NCI-H226 (cell line): ENCODE data around the gene NCMAP.

Experiments
- DNase-seq: peaks from one replicate; pipeline ENCODE4 v3.0.0-alpha.2; 2015

Gene NCMAP

GRCh38 chr1:24575905-24576587 lies 20.2 kb downstream of the NCMAP start:
- DNase-seq, result no peak

GRCh38 chr1:24578846-24579245 lies 23.0 kb downstream of the NCMAP start:
- no peak for DNase-seq

DNA sequence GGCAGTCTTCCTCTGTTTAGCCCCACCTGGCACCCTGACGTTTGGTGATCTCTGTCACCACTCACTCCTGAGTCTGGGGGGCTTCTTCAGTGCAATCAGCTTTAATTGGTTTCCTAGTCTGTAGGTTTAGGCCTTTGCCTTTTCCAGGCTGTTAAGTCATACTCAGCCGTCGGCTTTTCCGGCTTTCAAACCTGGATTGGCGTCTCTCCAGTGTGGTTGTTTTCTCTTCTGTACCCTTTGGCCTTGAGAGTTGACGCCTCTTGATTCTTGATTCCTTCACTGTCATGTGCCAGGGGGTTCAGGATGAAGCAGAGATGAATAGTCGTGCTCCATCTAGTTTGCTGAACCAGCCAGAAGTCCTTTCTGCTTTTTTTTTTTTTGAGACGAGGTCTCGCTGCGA lies 24.9 kb downstream of the NCMAP start:
- no peak for DNase-seq

- no peak for DNase-seq
These were observed 28.3 kb downstream of the NCMAP start for GRCh38 chr1:24584171-24584647.

- DNase-seq, result no peak
These were observed 30.2 kb downstream of the NCMAP start for GRCh38 chr1:24586119-24586518.

GRCh38 chr1:24586970-24587820 lies 31.3 kb downstream of the NCMAP start:
- DNase-seq, result peak; percentile 35

- DNase-seq, result no peak
These were observed 32.7 kb downstream of the NCMAP start for GRCh38 chr1:24588573-24588972.

DNA sequence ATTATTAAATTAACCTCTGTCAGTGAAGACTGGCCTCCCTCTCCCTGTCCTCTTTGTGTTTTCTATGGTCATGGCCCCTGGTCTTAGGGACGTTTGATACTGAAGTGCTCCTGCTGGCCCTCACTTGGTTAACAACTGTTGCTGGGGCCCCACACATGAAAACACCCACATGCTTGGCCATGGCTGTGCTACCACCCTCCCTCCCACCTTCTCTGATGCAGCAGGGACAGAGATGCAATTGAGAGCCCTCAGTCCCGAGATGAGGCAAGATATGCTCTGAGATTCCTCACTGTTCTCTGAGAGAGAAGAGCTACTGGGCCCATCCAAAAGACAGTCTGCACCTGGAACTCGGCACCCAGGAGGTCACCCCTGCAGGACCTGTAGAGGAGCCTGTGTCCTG lies 33.3 kb downstream of the NCMAP start:
- DNase-seq, result no peak

GRCh38 chr1:24591781-24592180 lies 35.9 kb downstream of the NCMAP start:
- DNase-seq, result no peak

DNA sequence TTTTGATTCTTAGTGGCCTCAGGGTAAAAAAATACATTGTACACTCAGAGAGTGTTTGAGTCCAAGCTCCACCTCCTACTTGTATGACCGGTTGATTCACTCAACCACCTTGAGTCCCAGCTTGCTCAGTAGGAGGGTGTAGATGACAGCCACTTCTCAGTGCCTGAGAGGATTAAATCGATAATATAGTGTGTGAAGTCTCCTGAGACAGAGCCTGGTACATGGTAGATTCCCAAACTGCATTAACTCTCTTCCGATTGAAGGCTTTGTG lies 38.4 kb downstream of the NCMAP start:
- DNase-seq, result no peak

- no peak for DNase-seq
These were observed 40.6 kb downstream of the NCMAP start for GRCh38 chr1:24596401-24596880.

- DNase-seq, result no peak
These were observed 43.4 kb downstream of the NCMAP start for GRCh38 chr1:24599265-24599664.

DNA sequence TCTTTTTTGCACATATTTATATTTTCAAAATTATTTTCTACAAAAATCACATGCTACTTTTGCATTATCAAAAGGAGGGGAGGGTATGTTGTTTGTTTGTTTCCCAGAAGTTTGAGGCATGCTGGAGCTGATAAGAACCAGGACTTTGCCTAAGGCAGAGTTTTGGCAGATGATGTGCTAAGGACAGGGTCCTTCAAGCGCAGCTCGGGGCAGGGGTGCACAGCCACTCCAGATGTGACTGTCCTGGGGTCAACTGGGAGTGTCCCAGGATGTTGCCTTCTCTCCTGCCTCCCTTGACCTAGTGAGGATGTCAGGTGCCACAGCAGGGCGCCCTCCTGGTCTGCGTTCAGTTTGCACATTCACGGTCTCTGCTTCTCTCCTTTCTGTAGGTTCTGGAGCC lies 44.7 kb downstream of the NCMAP start:
- no peak for DNase-seq

DNA sequence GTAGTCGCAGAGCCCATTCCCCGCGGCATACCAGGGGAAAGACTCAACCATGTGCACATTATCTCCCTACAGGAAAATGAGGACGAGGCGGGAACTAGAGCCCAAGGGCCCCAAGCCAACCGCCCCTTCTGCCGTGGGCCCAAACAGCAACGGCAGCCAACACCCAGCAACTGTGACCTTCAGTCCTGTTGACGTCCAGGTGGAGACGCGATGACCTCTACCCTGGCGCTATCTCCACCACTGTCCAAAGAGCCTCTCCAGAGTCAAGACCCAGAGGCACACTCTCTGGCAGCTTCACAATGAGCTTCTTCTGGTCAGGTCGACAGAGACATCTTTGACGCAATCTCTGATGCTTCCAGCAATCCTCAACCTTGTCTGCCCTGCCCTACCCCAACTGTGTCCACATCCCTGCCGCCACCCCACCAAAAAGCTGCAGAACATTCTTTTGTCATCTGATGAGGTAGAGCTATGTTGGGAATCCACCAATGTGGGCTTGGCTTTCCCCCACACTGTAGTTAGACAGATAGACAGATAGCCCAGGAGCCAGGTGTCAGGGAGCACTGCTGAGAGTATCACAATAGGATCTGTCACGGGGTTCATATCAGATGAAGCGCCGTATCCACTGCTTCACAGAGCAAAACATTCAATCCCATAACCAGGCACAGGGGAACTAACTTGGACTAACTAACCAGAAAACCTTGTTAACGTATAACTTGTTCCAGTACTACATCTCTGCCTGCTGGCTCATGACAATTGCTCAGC lies 49.8 kb downstream of the NCMAP start:
- no peak for DNase-seq

DNA sequence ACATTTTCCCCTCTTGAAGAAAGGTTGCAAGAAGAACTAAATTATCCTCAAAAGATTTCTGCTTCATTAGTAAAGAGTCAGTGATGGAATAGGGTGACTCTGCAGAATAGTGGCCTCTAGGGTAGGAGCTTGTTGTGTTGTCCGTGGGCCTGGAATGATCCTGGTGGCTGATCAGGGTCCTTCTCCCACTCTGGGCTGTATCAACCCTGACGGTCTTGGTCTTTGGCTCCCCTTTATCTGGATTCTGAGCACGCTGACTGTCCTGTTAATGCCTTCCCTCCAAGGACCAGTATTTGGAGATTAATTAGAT lies 50.4 kb downstream of the NCMAP start:
- DNase-seq, result no peak

DNA sequence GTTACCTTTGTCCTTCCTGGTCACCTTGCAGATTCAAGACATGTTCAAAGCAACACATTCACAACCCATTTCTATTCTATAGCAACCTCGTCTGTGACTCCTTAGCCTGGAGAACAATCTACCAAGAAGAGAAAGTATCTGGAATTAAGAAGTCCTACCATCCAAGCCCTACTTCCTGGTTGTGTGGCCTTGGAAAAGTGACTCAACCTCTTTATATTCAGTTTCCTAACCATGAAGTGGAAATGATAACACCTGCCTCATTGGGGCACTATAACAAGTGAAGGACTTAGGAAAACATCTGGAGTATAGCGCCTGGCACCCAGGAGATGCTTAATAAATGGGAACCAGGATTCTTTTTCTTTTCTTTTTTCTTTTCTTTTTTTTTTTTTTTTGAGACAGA lies 50.7 kb downstream of the NCMAP start:
- no peak for DNase-seq

DNA sequence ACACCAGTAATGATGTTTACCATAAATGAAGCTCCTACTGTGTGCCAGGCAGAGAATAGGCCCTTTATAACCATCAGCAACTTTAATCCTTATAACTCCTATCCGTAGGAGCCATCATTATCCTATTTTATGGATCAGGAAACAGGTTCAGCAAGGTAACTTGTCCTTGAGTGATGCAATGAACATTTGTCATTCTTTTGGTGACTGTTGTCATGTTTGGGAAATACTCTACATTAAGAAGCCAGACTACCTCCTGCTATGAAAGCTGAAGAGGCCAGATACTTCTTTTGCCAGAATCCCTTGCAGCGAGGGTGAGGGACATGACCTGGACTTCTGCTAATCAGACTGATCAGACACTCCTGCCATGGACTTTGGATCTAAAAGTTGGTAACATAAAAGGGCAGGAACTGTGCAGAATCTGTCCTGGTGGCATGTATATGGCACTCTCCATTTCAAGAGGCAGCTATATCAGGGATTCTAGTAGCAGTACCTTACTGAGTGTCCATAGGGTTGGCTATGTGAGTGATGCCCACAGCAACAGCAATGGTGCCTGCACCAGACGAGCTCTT lies 54.1 kb downstream of the NCMAP start:
- DNase-seq, result no peak

DNA sequence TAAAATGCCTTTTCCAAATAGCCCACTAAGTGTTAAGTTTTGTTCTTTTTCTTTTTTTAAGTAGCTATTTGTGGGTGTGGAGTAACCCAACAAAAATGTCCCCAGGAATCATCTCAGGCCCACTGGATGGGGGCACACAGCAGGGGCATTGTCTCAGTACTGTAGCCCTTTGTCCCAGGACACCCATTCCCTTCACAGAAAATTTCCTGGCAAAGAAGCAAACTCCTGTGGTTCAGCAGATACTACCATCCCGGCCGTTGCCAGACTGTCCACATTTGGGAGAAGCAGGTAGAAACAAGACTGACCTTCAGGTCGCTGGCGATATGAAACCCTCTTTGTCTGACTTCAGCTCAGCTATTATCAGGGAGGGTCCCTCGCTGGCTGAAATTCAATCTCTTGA lies 63.5 kb downstream of the NCMAP start:
- DNase-seq, result no peak

GRCh38 chr1:24620678-24621077 lies 64.8 kb downstream of the NCMAP start:
- DNase-seq, result no peak

- DNase-seq, result no peak
These were observed 65.2 kb downstream of the NCMAP start for GRCh38 chr1:24621121-24621520.

GRCh38 chr1:24622218-24622617 lies 66.3 kb downstream of the NCMAP start:
- no peak for DNase-seq

- DNase-seq, result no peak
These were observed 76.9 kb downstream of the NCMAP start for GRCh38 chr1:24632832-24633175.

- DNase-seq, result peak; percentile 66
These were observed 79.4 kb downstream of the NCMAP start for GRCh38 chr1:24635195-24635843.
